A549 (cell line): ENCODE data around the gene JMJD6. TPM values are rescaled to one million over a fixed set of nuclear protein-coding genes. Genes with fewer than 3 reads are reported as not detected.
A peak's percentile ranks its signal among the peaks of the same experiment; 100 is the strongest.

Source experiments
- ATAC-seq, 2 experiments: fragments of 200-7000 bp in 1 of 2; fragments of >200 bp in 1 of 2; cut with Nextera tagmentation in 1 of 2; cut with Tn5 transposase in 1 of 2; 3 replicates each; pipeline versions ENCODE4 v1.8.0 to v1.9.1; 2018 to 2020; ENCODE audit warnings: mild to moderate bottlenecking in 1 of 2, moderate library complexity in 1 of 2
- CTCF ChIA-PET: fragments of 300-600 bp; sonication (Branson Sonifier 250); formaldehyde crosslinking; extraction: SDS; loops from one replicate; lab custom pipeline; 2021; ENCODE audit warnings: antibody characterized with exemption, inconsistent platforms; lab: Yijun Ruan, JAX
- POLR2A ChIA-PET: fragments of 350-600 bp; formaldehyde crosslinking; extraction: SDS; loops from one replicate; lab custom pipeline; 2021; ENCODE audit warnings: antibody characterized with exemption, inconsistent platforms; lab: Yijun Ruan, JAX
- DNase-seq, 2 experiments: peaks; one replicate each; pipeline versions ENCODE4 v3.0.0 to v3.0.0-alpha.2; 2011 to 2016; ENCODE audit warnings: low read depth in 1 of 2, low spot score in 1 of 2
- FAIRE-seq: peaks from 2 replicates; lab custom pipeline; 2011; peaks lifted over from hg19 to GRCh38; lab: Jason Lieb, UNC
- H3K27ac ChIP-seq, 2 experiments: fragments of >200 bp; sonication (Bioruptor Twin); formaldehyde crosslinking; 3 replicates each; pipeline ENCODE4 v1.5.1; 2016 to 2017
- H3K4me1 ChIP-seq: fragments of >200 bp; sonication (Bioruptor Twin); formaldehyde crosslinking; 3 replicates; pipeline ENCODE4 v1.6.1; 2016
- H3K4me2 ChIP-seq: fragments of >200 bp; sonication (Bioruptor Twin); formaldehyde crosslinking; 3 replicates; pipeline ENCODE4 v1.6.1; 2016
- H3K4me3 ChIP-seq: fragments of >200 bp; sonication (Bioruptor Twin); formaldehyde crosslinking; 3 replicates; pipeline ENCODE4 v1.5.1; 2016
- H3K9me3 ChIP-seq: fragments of >200 bp; sonication (Bioruptor Twin); formaldehyde crosslinking; 3 replicates; pipeline ENCODE4 v1.6.1; 2016
- BCL3 ChIP-seq: fragments of >200 bp; sonication (Bioruptor Twin); formaldehyde crosslinking; IDR thresholded peaks from 3 replicates; pipeline ENCODE4 v1.6.1; 2016
- BHLHE40 ChIP-seq: IDR thresholded peaks from 2 replicates; pipeline ENCODE4 v1.6.1; 2012; ENCODE audit warnings: low read depth, low read length, inconsistent platforms
- CBX2 ChIP-seq: fragments of 200-600 bp; sonication (generic); IDR thresholded peaks from 2 replicates; pipeline ENCODE4 v1.6.1; 2016; ENCODE audit warnings: low read depth, mild to moderate bottlenecking, borderline replicate concordance
- CBX8 ChIP-seq: fragments of 200-600 bp; sonication (generic); IDR thresholded peaks from 2 replicates; pipeline ENCODE4 v1.6.1; 2016
- CHD4 ChIP-seq: fragments of 200-600 bp; sonication (generic); IDR thresholded peaks from 2 replicates; pipeline ENCODE4 v1.6.1; 2016; ENCODE audit warnings: antibody characterized with exemption, mild to moderate bottlenecking, borderline replicate concordance
- FOSL2 ChIP-seq, 2 experiments: fragments of 450-650 bp in 1 of 2; fragments of >200 bp in 1 of 2; sonication (Bioruptor Twin) in 1 of 2; formaldehyde crosslinking; IDR thresholded peaks; 2 replicates each; pipeline versions ENCODE4 v1.5.0 to v1.6.1; 2016 to 2020; ENCODE audit warnings: mild to moderate bottlenecking in 1 of 2, moderate library complexity in 1 of 2
- HEYL ChIP-seq: fragments of 250-450 bp; sonication (Bioruptor Pico); IDR thresholded peaks from 2 replicates; pipeline ENCODE4 v1.8.0; 2021; ENCODE audit warnings: mild to moderate bottlenecking, moderate library complexity
- KDM1A ChIP-seq: fragments of 200-600 bp; sonication (generic); IDR thresholded peaks from 2 replicates; pipeline ENCODE4 v1.6.1; 2016; ENCODE audit warnings: low read depth, mild to moderate bottlenecking
- MAFK ChIP-seq: fragments of 450-650 bp; IDR thresholded peaks from 2 replicates; pipeline ENCODE4 v1.6.1; 2014; ENCODE audit not compliant: partially characterized antibody
- NFE2L2 ChIP-seq: fragments of 150-350 bp; conservative IDR thresholded peaks from 2 replicates; pipeline ENCODE4 v1.6.1; 2014; ENCODE audit warnings: low read length
- NR3C1 ChIP-seq: fragments of >200 bp; sonication (Bioruptor Twin); formaldehyde crosslinking; IDR thresholded peaks from 3 replicates; pipeline ENCODE4 v1.6.1; 2017
- PHF8 ChIP-seq: fragments of 200-600 bp; sonication (generic); IDR thresholded peaks from 2 replicates; pipeline ENCODE4 v1.6.1; 2016; ENCODE audit warnings: low read depth, mild to moderate bottlenecking, antibody characterized with exemption, moderate library complexity, borderline replicate concordance
- POLR2AphosphoS2 ChIP-seq: conservative IDR thresholded peaks from 2 replicates; pipeline ENCODE4 v1.6.1; 2012; ENCODE audit warnings: low read length, improper control_type of control experiment, inconsistent platforms
- RFX5 ChIP-seq: fragments of 450-650 bp; IDR thresholded peaks from 2 replicates; pipeline ENCODE4 v1.7.1; 2014; ENCODE audit warnings: antibody characterized with exemption, mild to moderate bottlenecking, moderate library complexity
- TFCP2L1 ChIP-seq: fragments of 250-450 bp; sonication (Bioruptor Pico); IDR thresholded peaks from 2 replicates; pipeline ENCODE4 v1.5.0; 2021; ENCODE audit warnings: mild to moderate bottlenecking
- USF2 ChIP-seq: fragments of 450-650 bp; IDR thresholded peaks from 2 replicates; pipeline ENCODE4 v1.6.1; 2014; ENCODE audit warnings: antibody characterized with exemption
- WGBS: methylation state at CpG from one replicate; pipeline ENCODE4 v1.1.6; 2017; ENCODE audit errors: missing lambda C conversion rate; 5-methylcytosine and 5-hydroxymethylcytosine counted together
- polyA plus RNA-seq, 4 experiments: library from polyadenylated mRNA; depleted of rRNA in 3 of 4; stranded (reverse); fragments of >200 nt; fragmentation: RNase III in 1 of 4; extraction: RNeasy Plus Mini Kit Qiagen cat#74134 plus additional on column Dnase treatment in 1 of 4; gene quantifications; 2 replicates in 3 of 4; 3 replicates in 1 of 4; pipeline ENCODE4 v1.2.3, GENCODE V29; 2011 to 2017

Gene JMJD6
- polyA plus RNA-seq, 2 of the 4 experiments (the other 2 are of a cell fraction) = 17.5 to 53.3 TPM

GRCh38 chr17:76697702-76698465, 28.5 kb downstream of the JMJD6 start:
- CTCF ChIA-PET = interaction anchor here (0.6 to 20.1 kb wide), 8 partner anchors 14 to 202 kb away, joined by 3 to 456 read pairs (median 4); partner anchors contain the start of genes JMJD6, METTL23 and MXRA7
- 89% methylated on average over 13 of the region's 17 CpGs for WGBS

GRCh38 chr17:76696763-76697701, 29.4 kb downstream of the JMJD6 start:
- Histone ChIP-seq H3K4me2 (no peak overlapping the region), H3K27ac (no peak overlapping the region), H3K4me1 (no peaks in the 10 kb centered on the region), H3K9me3 (no peaks in the 10 kb centered on the region), H3K4me3 (no peak overlapping the region)
- 83% methylated on average over 25 of the region's 25 CpGs for WGBS
- CTCF ChIA-PET = interaction anchor here (0.6 to 20.1 kb wide), 7 partner anchors 14 to 201 kb away, joined by 3 to 456 read pairs (median 4); partner anchors contain the start of genes JMJD6, METTL23 and MXRA7
- DNase-seq = no peak
- no peak for FAIRE-seq
- no peak; a peak in 1 of 6 replicates for ATAC-seq
- TF ChIP-seq KDM1A = no peak
- POLR2A ChIA-PET = interaction anchor here (1.2 kb wide), 1 partner anchor 8 kb away, joined by 4 read pairs; no protein-coding TSS in a partner anchor

More at GRCh38 chr17:76697702-76698465, 28.5 kb downstream of the JMJD6 start:
- ATAC-seq = no peak
- Histone ChIP-seq H3K4me2 (no peak overlapping the region), H3K9me3 (no peaks in the 10 kb centered on the region), H3K27ac (no peak overlapping the region), H3K4me3 (no peak overlapping the region), H3K4me1 (no peaks in the 10 kb centered on the region)
- no peak for DNase-seq
- POLR2A ChIA-PET = interaction anchor here (1.2 kb wide), 1 partner anchor 9 kb away, joined by 4 read pairs; no protein-coding TSS in a partner anchor
- FAIRE-seq = no peak
- TF ChIP-seq POLR2AphosphoS2 (no peak), CHD4 (no peak), NR3C1 (no peak), BHLHE40 (no peak), FOSL2 (IDR thresholded peaks at IDR 0.05) (no peak), FOSL2 (CRISPR knock-in tag; IDR thresholded peaks at IDR 0.05) (no peak), BCL3 (no peak), HEYL (no peak), CBX2 (no peak), NFE2L2 (no peak)

GRCh38 chr17:76695059-76695831, 31.2 kb downstream of the JMJD6 start:
- POLR2A ChIA-PET = no interaction called here
- FAIRE-seq (no peak), ATAC-seq (no peak), DNase-seq (no peak)
- Histone ChIP-seq H3K27ac (no peak overlapping the region), H3K4me3 (no peak overlapping the region), H3K4me1 (no peaks in the 10 kb centered on the region), H3K4me2 (no peak overlapping the region), H3K9me3 (no peaks in the 10 kb centered on the region)
- TF ChIP-seq MAFK (peak; percentile 24), FOSL2 (IDR thresholded peaks at IDR 0.05) (no peak), FOSL2 (CRISPR knock-in tag; IDR thresholded peaks at IDR 0.05) (no peak), USF2 (no peak), RFX5 (no peak), CHD4 (no peak), CBX8 (no peak), PHF8 (no peak), TFCP2L1 (no peak)
- CTCF ChIA-PET = interaction anchor here (0.5 to 20.1 kb wide), 10 partner anchors 12 to 271 kb away, joined by 3 to 456 read pairs (median 6); partner anchors contain the start of genes JMJD6, METTL23, MGAT5B and MXRA7
- 87% methylated on average over 16 of the region's 16 CpGs for WGBS
